Suppressor macrophage treated with lipopolysaccharide for 4 hours (primary cell): ENCODE results near the gene DCUN1D3.
"Not testable (repeated sequence)": the region's sequence is repeated elsewhere in the genome, so short reads cannot be mapped to it uniquely, and the experiment has no call there.

Experiments used
- DNase-seq: peaks from one replicate; pipeline ENCODE4 v3.0.0-alpha.2; 2020

DCUN1D3 gene

GRCh38 chr16:20818929-20819585 lies 81.1 kb downstream of the DCUN1D3 start:
- DNase-seq, result no peak

- DNase-seq, result no peak
Measured at GRCh38 chr16:20814784-20815183, 85.4 kb downstream of the DCUN1D3 start.

DNA sequence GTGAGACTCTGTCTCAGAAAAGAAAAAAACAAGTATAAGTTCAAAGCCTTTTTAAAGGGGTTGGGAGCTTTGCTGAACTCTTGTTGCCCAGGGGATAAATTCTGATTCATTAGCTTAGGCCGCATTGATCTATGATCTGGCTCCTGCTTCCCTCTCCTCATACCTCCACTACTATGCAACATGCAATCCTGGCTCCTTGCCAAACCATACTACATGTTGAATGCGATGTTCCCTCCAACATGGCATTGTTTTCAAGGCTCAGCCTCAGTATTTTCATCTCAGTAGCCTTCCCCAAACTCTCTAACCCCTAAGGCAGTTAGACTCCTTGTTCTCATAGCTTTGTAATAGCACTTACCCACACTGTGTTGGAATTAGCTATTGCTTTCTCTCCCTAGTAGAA lies 87.6 kb downstream of the DCUN1D3 start:
- DNase-seq, result no peak

DNA sequence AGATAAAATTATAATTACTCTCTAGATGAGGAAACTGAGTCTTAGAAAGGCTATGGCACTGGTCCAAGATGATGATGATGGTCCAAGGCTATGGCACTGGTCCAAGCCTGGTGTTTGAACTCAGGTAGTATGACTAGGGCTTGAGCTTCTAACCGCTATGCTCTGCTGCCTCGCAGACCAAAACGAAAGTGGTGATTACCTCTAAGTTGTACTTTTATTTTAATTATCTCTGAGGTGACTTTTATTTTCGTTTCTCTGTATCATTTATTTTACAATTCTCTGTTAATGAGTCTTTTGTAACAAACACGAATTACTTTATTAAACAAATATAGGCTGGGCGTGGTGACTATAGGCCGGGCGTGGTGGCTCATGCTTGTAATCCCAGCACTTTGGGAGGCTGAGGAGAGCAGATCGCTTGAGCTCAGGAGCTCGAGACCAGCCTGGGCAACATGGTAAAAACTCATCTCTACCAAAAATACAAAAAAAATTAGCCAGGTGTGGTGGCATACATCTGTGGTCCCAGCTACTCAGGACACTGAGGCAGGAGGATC lies 88.2 kb downstream of the DCUN1D3 start:
- DNase-seq, result no peak

GRCh38 chr16:20807862-20808261 lies 92.3 kb downstream of the DCUN1D3 start:
- no peak for DNase-seq

- peak; percentile 94 for DNase-seq
Measured at GRCh38 chr16:20806168-20807050, 93.7 kb downstream of the DCUN1D3 start, which contains the start of the genes ERI2 and REXO5. TSS of gene ERI2 (minus strand) at chr16:20806472. CDS start at chr16:20806430, 42 bp downstream. TSS of gene REXO5 (plus strand) at chr16:20806527. CDS start at chr16:20806954, 427 bp downstream.

GRCh38 chr16:20805684-20806167 lies 94.4 kb downstream of the DCUN1D3 start:
- not testable (repeated sequence) for DNase-seq
